Mesendoderm (in vitro differentiated cells): ENCODE measurements around the gene FXYD7.
A peak's percentile ranks its signal among the peaks of the same experiment; 100 is the strongest.

Experiments used
- DNase-seq: peaks from one replicate; pipeline ENCODE4 v3.0.0; 2013
- H2AK5ac ChIP-seq: 2 replicates; pipeline ENCODE4 v1.6.1; 2013; ENCODE audit warnings: low read length, inconsistent platforms
- H2BK120ac ChIP-seq: 2 replicates; pipeline ENCODE4 v1.6.1; 2013; ENCODE audit warnings: low read depth, mild to moderate bottlenecking, low read length, moderate library complexity, mixed read lengths
- H2BK15ac ChIP-seq: replicated peaks from 2 replicates; pipeline ENCODE4 v1.6.1; 2013; ENCODE audit warnings: low read depth, mild to moderate bottlenecking, moderate library complexity
- H2BK5ac ChIP-seq: 2 replicates; pipeline ENCODE4 v1.6.1; 2013; ENCODE audit warnings: low read length, inconsistent platforms
- H3K18ac ChIP-seq: 2 replicates; pipeline ENCODE4 v1.6.1; 2013; ENCODE audit warnings: mild to moderate bottlenecking, low read length, mixed read lengths
- H3K23ac ChIP-seq: one replicate; pipeline ENCODE4 v1.6.1; 2013; ENCODE audit warnings: low read length
- H3K27ac ChIP-seq: 2 replicates; pipeline ENCODE4 v1.5.1; 2013; ENCODE audit warnings: low read depth, mild to moderate bottlenecking, inconsistent platforms, low read length, moderate library complexity
- H3K27me3 ChIP-seq: 2 replicates; pipeline ENCODE4 v1.6.1; 2013; ENCODE audit warnings: low read length, control low read depth, mild to moderate bottlenecking, inconsistent platforms; ENCODE audit not compliant: insufficient read depth, poor library complexity
- H3K36me3 ChIP-seq: 2 replicates; pipeline ENCODE4 v1.6.1; 2013; ENCODE audit warnings: low read length, inconsistent platforms; ENCODE audit not compliant: control insufficient read depth, insufficient read depth
- H3K4ac ChIP-seq: one replicate; pipeline ENCODE4 v1.6.1; 2013; ENCODE audit warnings: low read depth, mild to moderate bottlenecking, low read length, moderate library complexity
- H3K4me1 ChIP-seq: 2 replicates; pipeline ENCODE4 v1.6.1; 2013; ENCODE audit warnings: low read depth, low read length, inconsistent platforms; ENCODE audit not compliant: control insufficient read depth
- H3K4me2 ChIP-seq: 2 replicates; pipeline ENCODE4 v1.6.1; 2013; ENCODE audit warnings: low read length
- H3K4me3 ChIP-seq: 2 replicates; pipeline ENCODE4 v1.5.1; 2013; ENCODE audit warnings: mild to moderate bottlenecking, low read length
- H3K56ac ChIP-seq: one replicate; pipeline ENCODE4 v1.6.1; 2013; ENCODE audit warnings: low read length
- H3K79me1 ChIP-seq: 2 replicates; pipeline ENCODE4 v1.6.1; 2013; ENCODE audit warnings: low read length, inconsistent platforms
- H3K79me2 ChIP-seq: 2 replicates; pipeline ENCODE4 v1.6.1; 2013; ENCODE audit warnings: mild to moderate bottlenecking, low read length; ENCODE audit not compliant: control insufficient read depth, insufficient read depth
- H3K9ac ChIP-seq: 2 replicates; pipeline ENCODE4 v1.6.1; 2013; ENCODE audit warnings: low read length, inconsistent platforms
- H4K5ac ChIP-seq: one replicate; pipeline ENCODE4 v1.6.1; 2013; ENCODE audit warnings: low read length
- H4K8ac ChIP-seq: one replicate; pipeline ENCODE4 v1.6.1; 2013; ENCODE audit warnings: low read depth, mild to moderate bottlenecking, control low read depth, low read length, moderate library complexity
- WGBS: extraction: QIAGEN DNeasy Blood & Tissue Kit; methylation state at CpG from one replicate; pipeline ENCODE4 v1.1.7; 2013; ENCODE audit warnings: low lambda C conversion rate, missing lambda C conversion rate; ENCODE audit not compliant: insufficient coverage; ENCODE audit errors: extremely low coverage; 5-methylcytosine and 5-hydroxymethylcytosine counted together

The FXYD7 gene

GRCh38 chr19:35130761-35131720 lies 12.0 kb upstream of the FXYD7 start:
- no peaks in the 10 kb centered on the region for H3K79me2 ChIP-seq
- H3K18ac ChIP-seq, result no peak overlapping the region
- no peak overlapping the region for H3K4ac ChIP-seq
- WGBS, result no CpG with 5 or more reads among the region's 31 CpGs
- no peaks in the 10 kb centered on the region for H3K79me1 ChIP-seq
- no peak overlapping the region for H2AK5ac ChIP-seq
- H4K5ac ChIP-seq, result no peak overlapping the region
- no peak overlapping the region for H2BK120ac ChIP-seq
- H3K36me3 ChIP-seq, result no peaks in the 10 kb centered on the region
- no peaks in the 10 kb centered on the region for H3K4me1 ChIP-seq
- no peak overlapping the region for H3K4me2 ChIP-seq
- no peak overlapping the region for H3K9ac ChIP-seq
- H2BK5ac ChIP-seq, result no peak overlapping the region
- H3K23ac ChIP-seq, result no peak overlapping the region
- no peak overlapping the region for H4K8ac ChIP-seq
- H3K4me3 ChIP-seq, result no peak overlapping the region
- no peak overlapping the region for H3K56ac ChIP-seq
- DNase-seq, result no peak
- no peak overlapping the region for H3K27ac ChIP-seq
- H3K27me3 ChIP-seq, result no peaks in the 10 kb centered on the region
- no peak overlapping the region for H2BK15ac ChIP-seq

- Histone ChIP-seq H2BK5ac (no peak overlapping the region), H4K5ac (no peak overlapping the region), H3K4me1 (no peaks in the 10 kb centered on the region), H3K36me3 (no peaks in the 10 kb centered on the region), H3K9ac (no peak overlapping the region), H3K23ac (no peak overlapping the region), H3K27me3 (no peaks in the 10 kb centered on the region), H4K8ac (no peak overlapping the region), H2BK15ac (no peak overlapping the region), H3K4me2 (no peak overlapping the region), H2BK120ac (no peak overlapping the region), H3K18ac (no peak overlapping the region), H3K56ac (no peak overlapping the region), H3K4ac (no peak overlapping the region), H3K79me1 (no peaks in the 10 kb centered on the region), H3K79me2 (no peaks in the 10 kb centered on the region), H2AK5ac (no peak overlapping the region), H3K4me3 (no peak overlapping the region), H3K27ac (no peak overlapping the region)
- DNase-seq, result no peak
Observed at GRCh38 chr19:35132254-35132653, 10.8 kb upstream of the FXYD7 start.

- no CpG with 5 or more reads among the region's 11 CpGs for WGBS
- no peaks in the 10 kb centered on the region for H3K79me2 ChIP-seq
- no peak overlapping the region for H3K56ac ChIP-seq
- no peaks in the 10 kb centered on the region for H3K79me1 ChIP-seq
- H3K27ac ChIP-seq, result no peak overlapping the region
- no peak overlapping the region for H3K4me2 ChIP-seq
- H3K4me1 ChIP-seq, result no peaks in the 10 kb centered on the region
- H4K8ac ChIP-seq, result no peak overlapping the region
- H3K36me3 ChIP-seq, result no peaks in the 10 kb centered on the region
- no peaks in the 10 kb centered on the region for H3K27me3 ChIP-seq
- no peak overlapping the region for H2BK15ac ChIP-seq
- H2AK5ac ChIP-seq, result no peak overlapping the region
- no peak overlapping the region for H2BK120ac ChIP-seq
- H3K9ac ChIP-seq, result no peak overlapping the region
- no peak overlapping the region for H3K4ac ChIP-seq
- H3K23ac ChIP-seq, result no peak overlapping the region
- H4K5ac ChIP-seq, result no peak overlapping the region
- H2BK5ac ChIP-seq, result no peak overlapping the region
- no peak overlapping the region for H3K18ac ChIP-seq
- no peak for DNase-seq
- no peak overlapping the region for H3K4me3 ChIP-seq
Observed at GRCh38 chr19:35133826-35134225, 9.2 kb upstream of the FXYD7 start.

GRCh38 chr19:35134601-35135242 lies 8.3 kb upstream of the FXYD7 start, which contains the start of gene LGI4:
Gene LGI4, minus strand, starts transcription at chr19:35135059. Its CDS starts 379 bp downstream, at chr19:35134680.
- no peak within 1 kb of the TSS for H4K5ac ChIP-seq
- peak within 1 kb of the TSS; percentile 18 for H3K9ac ChIP-seq
- H2BK120ac ChIP-seq, result no peak within 1 kb of the TSS
- no peaks in the 10 kb centered on the region for H3K4me1 ChIP-seq
- H3K36me3 ChIP-seq, result no peaks in the 10 kb centered on the region
- no peak for DNase-seq
- H3K27me3 ChIP-seq, result no peaks in the 10 kb centered on the region
- no peak within 1 kb of the TSS for H4K8ac ChIP-seq
- no peaks in the 10 kb centered on the region for H3K79me2 ChIP-seq
- no peak within 1 kb of the TSS for H3K23ac ChIP-seq
- peak within 1 kb of the TSS; percentile 59 for H3K56ac ChIP-seq
- no peaks in the 10 kb centered on the region for H3K79me1 ChIP-seq
- no peak within 1 kb of the TSS for H3K4me3 ChIP-seq
- no peak within 1 kb of the TSS for H2BK15ac ChIP-seq
- H3K27ac ChIP-seq, result no peak within 1 kb of the TSS
- peak within 1 kb of the TSS; percentile 40 for H3K4ac ChIP-seq
- no CpG with 5 or more reads among the region's 15 CpGs for WGBS
- peak within 1 kb of the TSS; percentile 29 for H3K18ac ChIP-seq
- H2AK5ac ChIP-seq, result no peak within 1 kb of the TSS
- peak within 1 kb of the TSS; percentile 15 for H3K4me2 ChIP-seq
- no peak within 1 kb of the TSS for H2BK5ac ChIP-seq

- Histone ChIP-seq H2AK5ac (no peak overlapping the region), H3K56ac (peak overlapping the region; percentile 59), H2BK5ac (no peak overlapping the region), H4K8ac (no peak overlapping the region), H3K18ac (peak overlapping the region; percentile 29), H3K4ac (peak overlapping the region; percentile 40), H3K79me2 (no peaks in the 10 kb centered on the region), H3K36me3 (no peaks in the 10 kb centered on the region), H3K27me3 (no peaks in the 10 kb centered on the region), H3K4me1 (no peaks in the 10 kb centered on the region), H4K5ac (no peak overlapping the region), H3K4me2 (peak overlapping the region; percentile 15), H3K4me3 (no peak overlapping the region), H3K23ac (no peak overlapping the region), H2BK120ac (no peak overlapping the region), H3K9ac (peak overlapping the region; percentile 18), H2BK15ac (no peak overlapping the region), H3K27ac (no peak overlapping the region), H3K79me1 (no peaks in the 10 kb centered on the region)
- DNase-seq, result peak; percentile 86
- WGBS, result no CpG with 5 or more reads among the region's 7 CpGs
Observed at GRCh38 chr19:35135389-35135909, 7.6 kb upstream of the FXYD7 start.
